OCI-LY3 (cell line): ENCODE results near the gene SBK2.

Experiments used
- H2AFZ ChIP-seq: fragments of 200-600, 300-600 bp; shearing (Covaris generic); 2 replicates; pipeline ENCODE4 v1.6.0; 2014; ENCODE audit warnings: antibody characterized with exemption, low read depth, low read length
- H3K27ac ChIP-seq: fragments of 200-600, 300-600 bp; sonication (generic); 2 replicates; pipeline ENCODE4 v1.5.1; 2014; ENCODE audit warnings: mild to moderate bottlenecking, low read length, moderate library complexity, mixed read lengths
- H3K27me3 ChIP-seq: fragments of 200-600, 300-600 bp; sonication (generic); 2 replicates; pipeline ENCODE4 v1.6.1; 2014; ENCODE audit warnings: low read depth, low read length, mixed read lengths
- H3K36me3 ChIP-seq: fragments of 200-600, 300-600 bp; sonication (generic); replicated peaks from 2 replicates; pipeline ENCODE3; 2014; ENCODE audit warnings: low read depth, low read length, mixed read lengths
- H3K4me1 ChIP-seq: fragments of 300-600, 200-600 bp; sonication (generic); 2 replicates; pipeline ENCODE4 v1.6.1; 2014; ENCODE audit warnings: low read length, mixed read lengths
- H3K4me2 ChIP-seq: fragments of 200-600, 300-600 bp; sonication (generic); 2 replicates; pipeline ENCODE4 v1.6.1; 2014; ENCODE audit warnings: low read length, mixed read lengths
- H3K4me3 ChIP-seq: fragments of 300-600, 200-600 bp; sonication (generic); 2 replicates; pipeline ENCODE4 v1.5.1; 2014; ENCODE audit warnings: antibody characterized with exemption, mild to moderate bottlenecking, low read length, moderate library complexity
- H3K79me2 ChIP-seq: fragments of 300-600, 200-600 bp; shearing (Covaris generic); 2 replicates; pipeline ENCODE4 v1.6.1; 2014; ENCODE audit warnings: mild to moderate bottlenecking, low read length, mixed read lengths
- H3K9ac ChIP-seq: fragments of 300-600, 200-600 bp; shearing (Covaris generic); 2 replicates; pipeline ENCODE4 v1.6.0; 2014; ENCODE audit warnings: mild to moderate bottlenecking, low read length, moderate library complexity
- H3K9me3 ChIP-seq: fragments of 200-600, 300-600 bp; shearing (Covaris generic); 2 replicates; pipeline ENCODE4 v1.6.1; 2014; ENCODE audit warnings: low read length, mixed read lengths; ENCODE audit not compliant: insufficient read depth
- H4K20me1 ChIP-seq: fragments of 200-600, 300-600 bp; sonication (generic); 2 replicates; pipeline ENCODE4 v1.6.1; 2016; ENCODE audit warnings: low read length, mixed read lengths; ENCODE audit not compliant: insufficient read depth
- CTCF ChIP-seq: fragments of 200-600, 300-600 bp; sonication (generic); IDR thresholded peaks from 2 replicates; pipeline ENCODE4 v1.5.1; 2014; ENCODE audit warnings: antibody characterized with exemption, low read length, low read depth
- EZH2phosphoT487 ChIP-seq: fragments of 200-600 bp; shearing (Covaris generic); IDR thresholded peaks from 2 replicates; pipeline ENCODE4 v1.6.1; 2018; ENCODE audit warnings: antibody characterized with exemption, mixed run types, low read depth

The SBK2 gene

GRCh38 chr19:55526216-55527196 is 10.4 kb downstream of the SBK2 start:
- TF ChIP-seq EZH2phosphoT487 (no peak), CTCF (no peak)
- Histone ChIP-seq H3K4me3 (no peak overlapping the region), H4K20me1 (no peaks in the 10 kb centered on the region), H3K27me3 (peaks cover 3% of the 10 kb centered on the region; the same call in 1 of the 2 replicates), H3K4me2 (no peak overlapping the region), H3K9ac (no peak overlapping the region), H2AFZ (no peak overlapping the region), H3K9me3 (no peaks in the 10 kb centered on the region), H3K79me2 (no peaks in the 10 kb centered on the region), H3K27ac (no peak overlapping the region), H3K4me1 (no peaks in the 10 kb centered on the region), H3K36me3 (no peaks in the 10 kb centered on the region)

GRCh38 chr19:55525289-55526101 is 11.4 kb downstream of the SBK2 start:
- Histone ChIP-seq H3K9ac (no peak overlapping the region), H3K4me3 (no peak overlapping the region), H4K20me1 (no peaks in the 10 kb centered on the region), H2AFZ (no peak overlapping the region), H3K4me1 (no peaks in the 10 kb centered on the region), H3K79me2 (no peaks in the 10 kb centered on the region), H3K27ac (no peak overlapping the region), H3K27me3 (peaks cover 3% of the 10 kb centered on the region; the same call in 1 of the 2 replicates), H3K4me2 (no peak overlapping the region), H3K9me3 (no peaks in the 10 kb centered on the region), H3K36me3 (no peaks in the 10 kb centered on the region)
- no peak for TF ChIP-seq EZH2phosphoT487
- TF ChIP-seq CTCF: no peak

- H3K36me3 ChIP-seq: no peaks in the 10 kb centered on the region
- no peak overlapping the region for H3K27ac ChIP-seq
Measured at GRCh38 chr19:55520691-55521292, 16.1 kb downstream of the SBK2 start.

More at GRCh38 chr19:55520691-55521292, 16.1 kb downstream of the SBK2 start:
- Histone ChIP-seq H2AFZ (no peak overlapping the region), H3K79me2 (no peaks in the 10 kb centered on the region), H3K9ac (no peak overlapping the region), H3K4me1 (peaks cover 4% of the 10 kb centered on the region), H3K4me3 (no peak overlapping the region), H4K20me1 (no peaks in the 10 kb centered on the region), H3K4me2 (no peak overlapping the region), H3K27me3 (peaks cover 3% of the 10 kb centered on the region; the same call in 1 of the 2 replicates), H3K9me3 (no peaks in the 10 kb centered on the region)
- TF ChIP-seq CTCF: no peak
- no peak for TF ChIP-seq EZH2phosphoT487
